Heart right ventricle (tissue), 16 donors: ENCODE data around the gene CDC73. TPM values are rescaled to one million over a fixed set of nuclear protein-coding genes. Genes with fewer than 3 reads are reported as not detected.

ENCODE experiments used
- ATAC-seq, 8 donors: fragments of 200-7000 bp; cut with Tn5 transposase; one replicate each; pipeline ENCODE4 v1.9.1; 2020; ENCODE audit warnings: mild to moderate bottlenecking in 8 of 8, moderate library complexity in 8 of 8, moderate number of reproducible peaks in 1 of 8
- DNase-seq, 2 donors: peaks; one replicate each; pipeline ENCODE4 v3.0.0-alpha.2; 2020
- H3K27ac ChIP-seq, 10 donors: fragments of 200-600 bp; sonication (generic) in 2 of 10; one replicate each; pipeline versions ENCODE4 v1.5.0 to v1.8.0; 2020 to 2022; ENCODE audit warnings: mild to moderate bottlenecking in 3 of 10
- H3K27me3 ChIP-seq, 7 donors: fragments of 200-600 bp; one replicate each; pipeline ENCODE4 v1.8.0; 2021 to 2022; ENCODE audit warnings: mild to moderate bottlenecking in 2 of 7
- H3K36me3 ChIP-seq, 9 donors: fragments of 200-600 bp; sonication (generic) in 1 of 9; one replicate each; pipeline versions ENCODE4 v1.5.0 to v1.8.0; 2020 to 2022; ENCODE audit warnings: mild to moderate bottlenecking in 2 of 9
- H3K4me1 ChIP-seq, 9 donors: fragments of 200-600 bp; sonication (generic) in 1 of 9; one replicate each; pipeline versions ENCODE4 v1.5.0 to v1.8.0; 2020 to 2022; ENCODE audit warnings: mild to moderate bottlenecking in 4 of 9
- H3K4me3 ChIP-seq, 10 donors: fragments of 200-600 bp; sonication (generic) in 2 of 10; one replicate each; pipeline versions ENCODE4 v1.5.0 to v1.8.0; 2020 to 2022; ENCODE audit warnings: mild to moderate bottlenecking in 7 of 10, moderate library complexity in 2 of 10
- H3K9me3 ChIP-seq, 11 donors: fragments of 200-600 bp in 10 of 11; sonication (generic) in 2 of 11; one replicate each; pipeline versions ENCODE4 v1.5.0 to v1.8.0; 2013 to 2022; ENCODE audit warnings: mild to moderate bottlenecking in 2 of 11, control low read depth in 1 of 11, moderate library complexity in 1 of 11
- CTCF ChIP-seq, 9 donors: fragments of 200-600 bp; sonication (generic) in 2 of 9; IDR thresholded peaks; one replicate each; pipeline versions ENCODE4 v1.5.0 to v1.8.0; 2021 to 2022; ENCODE audit warnings: antibody characterized with exemption in 9 of 9, mild to moderate bottlenecking in 5 of 9, moderate library complexity in 1 of 9
- WGBS, 2 donors: extraction: QIAGEN DNeasy Blood & Tissue Kit; methylation state at CpG; one replicate each; pipeline ENCODE4 v1.1.7; 2013; ENCODE audit warnings: inconsistent platforms in 1 of 2; 5-methylcytosine and 5-hydroxymethylcytosine counted together
- intact Hi-C, 10 donors: fragments of 100-400 bp; cut with DNase I; formaldehyde crosslinking; loops; one replicate each; pipeline versions ENCODE4 v1.11.1 to v1.14.2; 2022
- polyA plus RNA-seq, 2 donors: library from polyadenylated mRNA; stranded (reverse); fragments of 200-250 nt; gene quantifications; one replicate each; pipeline ENCODE4 v1.2.3, GENCODE V29; 2013
- total RNA-seq, 10 donors: library from RNA; stranded (reverse); fragmentation: NEBNext Ultra II Directional in 3 of 10; extraction: Animal tissue kit (Norgen Biotek cat#: 25700) in 3 of 10; gene quantifications; one replicate each; pipeline versions ENCODE4 v1.2.1 to v1.2.4, GENCODE V29; 2021 to 2023
- donor health status: Arrhythmogenic right ventricular cardiomyopathy.
- donor health status: ischemic (EF 13 %, LVEDD 7.1; RV severe dilation, severe dysfunction).
- donor health status: healthy with polysubstance abuse.
- donor health status: DM: no; HTN: yes; CAD: no.
- donor health status: DM: no; HTN: no; CAD: no.
- donor health status: ischemic (EF 25% LVEDD 6.9; RV normal size, moderate dysfunction).
- donor health status: ischemic (EF 25% LVEDD 5.7; RV mildly dilated, moderate dysfunction).
- donor health status: healthy.
- donor health status: DM: yes; HTN: yes; CAD: no.
- donor health status: Ischemic cardiomyopathy.
- donor health status: ischemic (EF 35%, LVEDD 5.7; RV mildly dilated, moderate dysfunction).
- donor health status: nonischemic (EF 11% LVEDD 7.7; RV severe dilation, severe dysfunction).
- donor health status: DM: yes; HTN: yes; CAD: no.
- donor health status: PGD.
- donor health status: ischemic (EF 29% LVEDD 5.4; RV normal size, mild dysfunction).
- donor health status: nonischemic (EF 23%, LVEDD 6.1; RV moderate dilation, normal function).

CDC73 gene
- total and polyA plus RNA-seq, 12 donors: 9.2 to 70.2 (median 54.2) TPM

DNA sequence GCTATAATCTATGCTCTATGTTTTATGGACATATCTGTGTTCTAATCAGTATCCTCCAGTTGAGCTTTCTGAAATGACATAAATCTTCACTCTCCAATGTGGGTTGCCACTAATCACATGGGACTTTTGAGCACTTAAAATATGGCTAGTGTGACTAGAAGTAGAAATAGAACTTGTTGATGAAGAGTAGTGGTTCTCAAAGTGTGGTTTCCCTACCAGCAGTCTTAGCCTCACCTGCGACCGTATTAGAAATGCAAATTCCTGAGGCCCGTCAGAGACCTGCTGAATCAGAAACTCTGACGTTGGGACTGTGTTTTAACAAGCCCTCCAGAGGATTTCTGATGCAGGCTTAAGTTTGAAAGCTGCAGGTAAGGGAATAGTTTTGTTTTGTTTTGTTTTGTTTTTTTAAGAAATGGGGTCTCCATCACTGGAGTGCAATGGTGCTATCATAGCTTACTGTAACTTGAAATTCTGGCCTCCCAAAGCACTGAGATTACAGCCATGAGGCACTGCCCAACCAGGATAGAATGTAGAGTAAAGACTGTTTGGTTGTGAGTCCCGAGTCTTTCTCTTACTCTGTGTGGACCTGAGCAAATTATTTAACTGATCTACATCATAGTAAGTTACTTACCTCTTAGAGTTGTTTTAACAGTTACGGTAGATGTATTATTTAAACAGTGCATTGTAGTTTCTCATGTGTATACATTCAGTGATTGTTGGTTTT is 38.3 kb upstream of the CDC73 start:
- Histone ChIP-seq H3K27ac (no peak overlapping the region), H3K4me1 (peaks cover 0 to 17% (median 0%) of the 10 kb centered on the region in 9 donors), H3K9me3 (peaks cover 0 to 2% (median 0%) of the 10 kb centered on the region in 11 donors), H3K4me3 (no peak overlapping the region), H3K27me3 (no peaks in the 10 kb centered on the region), H3K36me3 (peaks cover 0 to 95% (median 36%) of the 10 kb centered on the region in 9 donors)
- 93 to 95% methylated on average over 6 of the region's 6 CpGs for WGBS, 2 donors
- no peak for TF ChIP-seq CTCF (IDR thresholded peaks at IDR 0.05)
- intact Hi-C loops: no loop called here
- DNase-seq (no peak), ATAC-seq (no peak)

- H3K27me3 ChIP-seq: no peaks in the 10 kb centered on the region
- peaks cover 0 to 93% (median 33%) of the 10 kb centered on the region in 9 donors for H3K36me3 ChIP-seq
- intact Hi-C loops: no loop called here
- H3K27ac ChIP-seq: no peak overlapping the region
- DNase-seq: no peak
- 69 to 76% methylated on average over 1 of the region's 1 CpG for WGBS, 2 donors
- H3K4me3 ChIP-seq: no peak overlapping the region
- H3K9me3 ChIP-seq: no peaks in the 10 kb centered on the region
- ATAC-seq: peak in 4 of 8 donors; percentile 47 to 69 (median 51)
- TF ChIP-seq CTCF (IDR thresholded peaks at IDR 0.05): no peak
- peaks cover 0 to 17% (median 0%) of the 10 kb centered on the region in 9 donors for H3K4me1 ChIP-seq
Measured at GRCh38 chr1:193085263-193085662, 36.6 kb upstream of the CDC73 start.

DNA sequence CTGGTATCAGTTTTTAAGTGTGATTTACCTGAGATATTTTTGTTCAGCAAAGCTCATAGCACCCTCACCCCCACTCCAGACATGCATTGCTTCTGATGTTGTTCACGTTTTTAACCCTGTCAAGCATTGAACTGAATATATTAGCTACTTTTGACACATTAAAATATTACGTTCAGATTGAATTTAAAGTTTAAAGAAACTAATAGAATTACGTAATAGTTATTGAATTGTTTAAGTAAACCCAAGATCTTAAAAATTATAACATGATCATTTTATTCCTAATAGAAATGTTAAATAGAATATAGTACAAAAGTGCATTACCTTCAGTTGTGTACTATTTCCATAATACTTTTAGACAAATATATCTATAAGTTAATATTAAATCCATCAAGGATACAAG is 35.5 kb upstream of the CDC73 start:
- no peak for TF ChIP-seq CTCF (IDR thresholded peaks at IDR 0.05)
- Histone ChIP-seq H3K36me3 (peaks cover 0 to 92% (median 31%) of the 10 kb centered on the region in 9 donors), H3K4me1 (peaks cover 0 to 17% (median 0%) of the 10 kb centered on the region in 9 donors), H3K27me3 (no peaks in the 10 kb centered on the region), H3K27ac (no peak overlapping the region), H3K4me3 (no peak overlapping the region), H3K9me3 (no peaks in the 10 kb centered on the region)
- WGBS, 2 donors: 91 to 94% methylated on average over 3 of the region's 3 CpGs
- intact Hi-C loops: loop anchor here in 1 of 10 donors (2.0 kb wide), 1 partner anchor 18 kb away; the partner anchor contains the start of gene GLRX2
- no peak for DNase-seq
- ATAC-seq: no peak

DNA sequence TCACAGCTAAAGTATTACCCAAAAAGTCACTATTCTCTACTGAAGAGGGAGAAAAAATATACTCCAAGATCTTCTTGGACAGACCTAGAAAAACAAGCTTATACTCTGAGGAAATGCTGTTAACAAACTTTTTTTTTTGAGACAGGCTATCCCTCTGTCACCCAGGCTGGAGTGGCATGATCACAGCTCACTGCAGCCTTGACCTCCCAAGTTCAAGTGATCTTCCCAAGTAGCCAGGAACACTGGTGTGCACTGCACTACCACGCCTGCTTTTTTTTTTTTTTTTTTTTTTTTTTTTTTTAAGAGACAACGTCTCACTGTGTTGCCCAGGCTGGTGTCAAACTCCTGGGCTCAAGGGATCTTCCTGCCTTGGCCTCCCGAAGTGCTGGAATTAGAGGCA is 33.9 kb upstream of the CDC73 start:
- Histone ChIP-seq H3K4me3 (no peak overlapping the region), H3K4me1 (peaks cover 0 to 17% (median 0%) of the 10 kb centered on the region in 9 donors), H3K36me3 (peaks cover 0 to 92% (median 19%) of the 10 kb centered on the region in 9 donors), H3K27me3 (no peaks in the 10 kb centered on the region), H3K27ac (no peak overlapping the region), H3K9me3 (no peaks in the 10 kb centered on the region)
- WGBS, 2 donors: 28 to 38% methylated on average over 3 of the region's 3 CpGs
- intact Hi-C loops: loop anchor here in 1 of 10 donors (2.0 kb wide), 1 partner anchor 17 kb away; the partner anchor contains the start of gene GLRX2
- peak in 1 of 8 donors; percentile 39 for ATAC-seq
- no peak for DNase-seq
- no peak for TF ChIP-seq CTCF (IDR thresholded peaks at IDR 0.05)
